CD14-positive monocyte (primary cell): ENCODE results near the gene MS4A15. TPM values are rescaled to one million over a fixed set of nuclear protein-coding genes. Genes with fewer than 3 reads are reported as not detected.

ENCODE experiments used
- DNase-seq, 3 donors: peaks; one replicate each; pipeline ENCODE4 v3.0.0-alpha.2; 2011 to 2022
- H2AFZ ChIP-seq: 2 replicates; pipeline ENCODE4 v1.6.0; 2012; ENCODE audit warnings: mild to moderate bottlenecking, low read depth, low read length, inconsistent platforms; ENCODE audit not compliant: insufficient read depth, poor library complexity, severe bottlenecking
- H3K27ac ChIP-seq, 2 donors: 1 replicate in 1 of 2; 2 replicates in 1 of 2; pipeline ENCODE4 v1.5.1; 2012 to 2013; ENCODE audit warnings: low read length in 2 of 2, control low read depth in 1 of 2, inconsistent platforms in 1 of 2, low read depth in 1 of 2, mild to moderate bottlenecking in 1 of 2
- H3K27me3 ChIP-seq, 2 donors: one replicate each; pipeline versions ENCODE4 v1.6.0 to v1.6.1; 2011 to 2013; ENCODE audit warnings: low read length in 2 of 2; ENCODE audit not compliant: control insufficient read depth in 2 of 2, insufficient read depth in 2 of 2
- H3K36me3 ChIP-seq, 2 donors: replicated peaks in 1 of 2; 1 replicate in 1 of 2; 2 replicates in 1 of 2; pipeline versions ENCODE4 v1.5.1 to v1.6.1; 2012 to 2013; ENCODE audit warnings: low read length in 2 of 2, control low read depth in 1 of 2, inconsistent platforms in 1 of 2, mild to moderate bottlenecking in 1 of 2; ENCODE audit not compliant: insufficient read depth in 2 of 2, control insufficient read depth in 1 of 2
- H3K4me1 ChIP-seq, 2 donors: 1 replicate in 1 of 2; 2 replicates in 1 of 2; pipeline versions ENCODE4 v1.5.1 to v1.6.1; 2012 to 2013; ENCODE audit warnings: low read length in 2 of 2, control low read depth in 1 of 2, inconsistent platforms in 1 of 2, mild to moderate bottlenecking in 1 of 2, moderate library complexity in 1 of 2; ENCODE audit not compliant: insufficient read depth in 2 of 2, control insufficient read depth in 1 of 2
- H3K4me2 ChIP-seq: replicated peaks from 2 replicates; pipeline ENCODE3; 2012; ENCODE audit warnings: low read length, moderate library complexity, mild to moderate bottlenecking; ENCODE audit not compliant: poor library complexity, severe bottlenecking; ENCODE audit errors: extremely low read depth
- H3K4me3 ChIP-seq, 3 experiments: fragments of 200-600 bp in 1 of 3; sonication (generic) in 1 of 3; replicated peaks in 1 of 3; 1 replicate in 2 of 3; 2 replicates in 1 of 3; pipeline ENCODE4 v1.5.1; 2011 to 2013; ENCODE audit warnings: low read length in 3 of 3, mild to moderate bottlenecking in 3 of 3, control low read depth in 2 of 3, low read depth in 2 of 3, inconsistent platforms in 1 of 3, moderate library complexity in 1 of 3
- H3K79me2 ChIP-seq: 2 replicates; pipeline ENCODE4 v1.6.0; 2012; ENCODE audit warnings: mild to moderate bottlenecking, control low read depth, inconsistent platforms, low read length, moderate library complexity; ENCODE audit not compliant: insufficient read depth
- H3K9ac ChIP-seq: 2 replicates; pipeline ENCODE4 v1.6.0; 2017; ENCODE audit warnings: low read length, mild to moderate bottlenecking; ENCODE audit not compliant: insufficient read depth, poor library complexity, severe bottlenecking
- H3K9me3 ChIP-seq, 2 donors: replicated peaks in 1 of 2; 1 replicate in 1 of 2; 2 replicates in 1 of 2; pipeline versions ENCODE4 v1.5.1 to v1.6.1; 2012 to 2013; ENCODE audit warnings: low read length in 2 of 2, control low read depth in 1 of 2; ENCODE audit not compliant: control insufficient read depth in 1 of 2, insufficient read depth in 1 of 2
- H4K20me1 ChIP-seq: 2 replicates; pipeline ENCODE4 v1.6.0; 2012; ENCODE audit warnings: mild to moderate bottlenecking, low read length, control low read depth, moderate library complexity; ENCODE audit not compliant: insufficient read depth
- H3K27ac Mint-ChIP-seq, 7 donors: one replicate each; pipeline ENCODE4 v1.8.0; 2020; ENCODE audit warnings: mild to moderate bottlenecking in 7 of 7, mixed read lengths in 7 of 7, moderate library complexity in 6 of 7, inconsistent platforms in 2 of 7
- H3K27me3 Mint-ChIP-seq, 3 donors: one replicate each; pipeline ENCODE4 v1.8.0; 2021 to 2022; ENCODE audit warnings: low read depth in 3 of 3, mild to moderate bottlenecking in 3 of 3, mixed read lengths in 3 of 3, moderate library complexity in 3 of 3, inconsistent platforms in 1 of 3
- H3K36me3 Mint-ChIP-seq, 2 donors: one replicate each; pipeline ENCODE4 v1.8.0; 2020; ENCODE audit warnings: mixed read lengths in 2 of 2, inconsistent platforms in 1 of 2, mild to moderate bottlenecking in 1 of 2
- H3K4me1 Mint-ChIP-seq: one replicate; pipeline ENCODE4 v1.8.0; 2020; ENCODE audit warnings: mild to moderate bottlenecking, mixed read lengths
- H3K4me3 Mint-ChIP-seq, 2 donors: one replicate each; pipeline ENCODE4 v1.8.0; 2020; ENCODE audit warnings: mild to moderate bottlenecking in 2 of 2, mixed read lengths in 2 of 2, moderate library complexity in 1 of 2
- H3K9me3 Mint-ChIP-seq, 7 donors: one replicate each; pipeline ENCODE4 v1.8.0; 2020 to 2022; ENCODE audit warnings: mixed read lengths in 7 of 7, mild to moderate bottlenecking in 6 of 7, moderate library complexity in 6 of 7, inconsistent platforms in 2 of 7
- CTCF ChIP-seq: fragments of 200-600 bp; IDR thresholded peaks from one replicate; pipeline ENCODE4 v1.8.0; 2022; ENCODE audit warnings: antibody characterized with exemption, mild to moderate bottlenecking
- WGBS: methylation state at CpG from one replicate; pipeline ENCODE4 v1.1.5; 2013; ENCODE audit warnings: missing lambda C conversion rate; ENCODE audit not compliant: insufficient coverage; 5-methylcytosine and 5-hydroxymethylcytosine counted together
- intact Hi-C, 2 donors: fragments of 100-400 bp; cut with micrococcal nuclease; formaldehyde crosslinking; loops; one replicate each; pipeline versions ENCODE4 v1.15.0 to v1.15.1; 2023
- polyA plus RNA-seq, 3 donors: library from polyadenylated mRNA; depleted of rRNA in 1 of 3; unstranded in 2 of 3; stranded (reverse) in 1 of 3; fragments of 300-500 nt in 2 of 3; fragments of >200 nt in 1 of 3; fragmentation: Illumina TruSeq in 2 of 3; gene quantifications; 1 replicate in 2 of 3; 2 replicates in 1 of 3; pipeline ENCODE4 v1.2.3, GENCODE V29; 2012 to 2021

MS4A15 gene
- polyA plus RNA-seq, 3 donors, result not detected

GRCh38 chr11:60717956-60718355, 38.7 kb upstream of the MS4A15 start:
- WGBS, result 100% methylated on average over 4 of the region's 5 CpGs
- Histone ChIP-seq H3K4me3 (no peak overlapping the region), H3K4me1 (no peaks in the 10 kb centered on the region), H3K79me2 (no peaks in the 10 kb centered on the region), H4K20me1 (no peaks in the 10 kb centered on the region), H3K27me3 (no peaks in the 10 kb centered on the region), H3K9me3 (peaks cover 8 to 15% of the 10 kb centered on the region in 2 donors), H3K4me2 (no peak overlapping the region), H3K9ac (no peak overlapping the region), H2AFZ (no peak overlapping the region), H3K36me3 (no peaks in the 10 kb centered on the region), H3K27ac (no peak overlapping the region)
- Mint-ChIP-seq H3K27me3 (peaks cover 2 to 7% (median 3%) of the 10 kb centered on the region in 3 donors), H3K36me3 (no peaks in the 10 kb centered on the region), H3K4me3 (no peak overlapping the region), H3K27ac (no peak overlapping the region), H3K4me1 (no peaks in the 10 kb centered on the region), H3K9me3 (peaks cover 8 to 23% (median 10%) of the 10 kb centered on the region in 7 donors)
- intact Hi-C loops, result no loop called here
- no peak for TF ChIP-seq CTCF
- DNase-seq, result no peak

- 92% methylated on average over 8 of the region's 10 CpGs for WGBS
- intact Hi-C loops, result loop anchor here in 1 of 2 donors (1.0 kb wide), 1 partner anchor 61 kb away; no protein-coding TSS in a partner anchor
- peaks cover 8 to 23% (median 10%) of the 10 kb centered on the region in 7 donors for H3K9me3 Mint-ChIP-seq
Observed at GRCh38 chr11:60718524-60719316, 37.9 kb upstream of the MS4A15 start.

More at GRCh38 chr11:60718524-60719316, 37.9 kb upstream of the MS4A15 start:
- Histone ChIP-seq H3K9me3 (peaks cover 8 to 15% of the 10 kb centered on the region in 2 donors), H3K36me3 (no peaks in the 10 kb centered on the region), H4K20me1 (no peaks in the 10 kb centered on the region), H3K9ac (no peak overlapping the region), H3K4me3 (no peak overlapping the region), H3K27me3 (no peaks in the 10 kb centered on the region), H3K4me2 (no peak overlapping the region), H3K27ac (no peak overlapping the region), H3K79me2 (no peaks in the 10 kb centered on the region), H2AFZ (no peak overlapping the region), H3K4me1 (no peaks in the 10 kb centered on the region)
- TF ChIP-seq CTCF, result no peak
- H3K27me3 Mint-ChIP-seq, result peaks cover 2 to 7% (median 3%) of the 10 kb centered on the region in 3 donors
- H3K4me1 Mint-ChIP-seq, result no peaks in the 10 kb centered on the region
- H3K4me3 Mint-ChIP-seq, result no peak overlapping the region
- H3K27ac Mint-ChIP-seq, result no peak overlapping the region
- no peaks in the 10 kb centered on the region for H3K36me3 Mint-ChIP-seq
- DNase-seq, result no peak
